Measurements from ENCODE around the gene B4GALNT3.

Gene B4GALNT3

GRCh38 chr12:508795-509194 is 49.1 kb downstream of the B4GALNT3 start:
- peaks cover 2% of the 10 kb centered on the region for H3K9me3 Mint-ChIP-seq
- no peak for ATAC-seq (ENCODE audit: low read depth)
- peaks cover 3% of the 10 kb centered on the region for H3K4me1 Mint-ChIP-seq
- no peak overlapping the region for H3K27ac Mint-ChIP-seq
- H3K27me3 Mint-ChIP-seq: peaks cover 21% of the 10 kb centered on the region
- no peak overlapping the region for H3K4me3 Mint-ChIP-seq
- no peaks in the 10 kb centered on the region for H3K36me3 Mint-ChIP-seq
- DNase-seq (ENCODE audit: low spot score in 2 of 2): no peak

DNA sequence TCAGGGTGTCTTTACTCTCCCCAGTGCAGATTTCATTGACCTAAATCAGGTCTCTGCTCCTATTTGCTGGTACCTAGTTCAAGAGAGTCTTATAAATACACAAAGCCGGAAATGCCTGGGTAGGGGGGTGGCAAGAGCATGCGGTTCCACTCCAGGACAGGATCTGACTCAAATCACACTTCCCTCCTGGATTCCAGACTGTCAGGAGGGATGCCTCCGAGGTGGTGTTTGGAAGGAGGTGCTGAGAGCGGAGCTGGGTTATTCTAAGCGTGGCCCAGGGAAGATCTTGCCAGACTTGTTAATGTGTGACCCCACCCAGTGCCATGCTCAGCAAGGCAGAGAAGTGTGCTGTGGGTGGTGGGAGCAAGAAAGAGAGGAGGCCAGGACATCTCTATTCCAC is 49.8 kb downstream of the B4GALNT3 start:
- no peak overlapping the region for H3K4me3 Mint-ChIP-seq
- H3K27ac Mint-ChIP-seq: no peak overlapping the region
- H3K9me3 Mint-ChIP-seq: peaks cover 2% of the 10 kb centered on the region
- H3K4me1 Mint-ChIP-seq: peaks cover 3% of the 10 kb centered on the region
- DNase-seq (ENCODE audit: low spot score in 2 of 2) (no peak), ATAC-seq (ENCODE audit: low read depth) (no peak)
- peaks cover 21% of the 10 kb centered on the region for H3K27me3 Mint-ChIP-seq
- no peaks in the 10 kb centered on the region for H3K36me3 Mint-ChIP-seq

DNA sequence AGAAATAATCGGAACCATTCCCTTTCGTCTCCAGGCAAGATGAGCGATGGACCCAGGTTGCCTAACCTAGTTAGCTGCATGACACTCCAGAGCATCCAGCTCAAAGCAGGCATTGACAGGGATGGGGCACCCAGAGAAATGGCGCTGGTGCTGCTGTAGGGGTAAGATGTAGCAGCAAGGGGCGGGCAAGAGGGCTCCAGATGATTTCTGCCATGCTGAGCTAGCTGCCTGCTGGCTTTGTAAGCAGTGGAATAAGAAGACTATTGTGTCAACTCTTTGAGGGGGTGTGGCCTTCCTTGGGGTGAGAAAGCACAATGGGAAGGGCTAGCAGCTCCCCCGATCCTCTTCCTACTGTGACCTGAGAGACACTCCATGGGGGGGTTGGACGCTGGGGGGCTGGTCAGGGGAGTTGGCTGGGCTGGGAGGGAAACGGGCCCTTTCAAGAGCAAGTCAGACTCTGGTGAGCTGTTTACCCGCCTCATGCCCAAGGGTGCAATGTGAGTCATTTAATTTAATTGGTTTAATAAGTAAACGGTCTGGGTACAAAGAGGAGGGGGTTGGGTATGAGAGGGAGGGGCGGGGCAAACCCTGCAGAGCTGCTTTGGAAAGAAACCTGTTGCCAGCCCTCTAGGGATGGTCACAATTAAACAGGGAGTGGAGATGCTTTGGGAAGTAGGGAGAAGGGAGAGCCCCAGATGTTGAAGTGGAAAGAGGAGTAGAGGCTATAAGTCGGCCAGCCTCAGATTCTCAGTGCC is 50.5 kb downstream of the B4GALNT3 start:
- no peak overlapping the region for H3K4me3 Mint-ChIP-seq
- peaks cover 2% of the 10 kb centered on the region for H3K9me3 Mint-ChIP-seq
- peaks cover 21% of the 10 kb centered on the region for H3K27me3 Mint-ChIP-seq
- H3K27ac Mint-ChIP-seq: no peak overlapping the region
- H3K36me3 Mint-ChIP-seq: no peaks in the 10 kb centered on the region
- ATAC-seq (ENCODE audit: low read depth): no peak
- H3K4me1 Mint-ChIP-seq: peaks cover 3% of the 10 kb centered on the region
- DNase-seq (ENCODE audit: low spot score in 2 of 2): no peak

- peaks cover 21% of the 10 kb centered on the region for H3K27me3 Mint-ChIP-seq
- H3K9me3 Mint-ChIP-seq: peaks cover 2% of the 10 kb centered on the region
- DNase-seq (ENCODE audit: low spot score in 2 of 2) (no peak), ATAC-seq (ENCODE audit: low read depth) (no peak)
- no peaks in the 10 kb centered on the region for H3K36me3 Mint-ChIP-seq
- H3K27ac Mint-ChIP-seq: no peak overlapping the region
- H3K4me1 Mint-ChIP-seq: peaks cover 3% of the 10 kb centered on the region
- H3K4me3 Mint-ChIP-seq: no peak overlapping the region
These were observed 53.2 kb downstream of the B4GALNT3 start for GRCh38 chr12:512933-513332.

DNA sequence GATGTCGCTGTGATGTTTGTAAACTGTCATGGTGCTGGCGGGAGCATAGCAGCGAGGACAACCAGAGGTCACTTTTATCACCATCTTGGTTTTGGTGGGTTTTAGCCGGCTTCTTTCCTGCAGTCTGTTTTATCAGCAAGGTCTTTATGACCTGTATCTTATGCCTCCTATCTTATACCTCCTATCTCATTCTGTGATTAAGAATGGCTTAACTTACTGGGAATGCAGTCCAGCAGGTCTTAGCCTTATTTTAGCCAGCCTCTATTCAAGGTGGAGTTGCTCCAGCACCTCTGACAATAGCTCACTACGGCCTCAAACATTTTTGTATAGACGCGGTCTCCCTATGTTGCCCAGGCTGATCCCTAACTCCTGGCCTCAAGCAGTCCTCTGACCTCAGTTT is 53.7 kb downstream of the B4GALNT3 start:
- DNase-seq (ENCODE audit: low spot score in 2 of 2) (no peak), ATAC-seq (ENCODE audit: low read depth) (no peak)
- Mint-ChIP-seq H3K27ac (no peak overlapping the region), H3K4me3 (no peak overlapping the region), H3K27me3 (peaks cover 22% of the 10 kb centered on the region), H3K36me3 (no peaks in the 10 kb centered on the region), H3K9me3 (peaks cover 2% of the 10 kb centered on the region), H3K4me1 (peaks cover 3% of the 10 kb centered on the region)

- Mint-ChIP-seq H3K9me3 (peaks cover 2% of the 10 kb centered on the region), H3K27me3 (peaks cover 15% of the 10 kb centered on the region), H3K4me1 (no peaks in the 10 kb centered on the region), H3K36me3 (no peaks in the 10 kb centered on the region), H3K4me3 (no peak overlapping the region), H3K27ac (no peak overlapping the region)
- DNase-seq (ENCODE audit: low spot score in 2 of 2) (no peak), ATAC-seq (ENCODE audit: low read depth) (no peak)
These were observed 57.8 kb downstream of the B4GALNT3 start for GRCh38 chr12:517538-517937.

DNA sequence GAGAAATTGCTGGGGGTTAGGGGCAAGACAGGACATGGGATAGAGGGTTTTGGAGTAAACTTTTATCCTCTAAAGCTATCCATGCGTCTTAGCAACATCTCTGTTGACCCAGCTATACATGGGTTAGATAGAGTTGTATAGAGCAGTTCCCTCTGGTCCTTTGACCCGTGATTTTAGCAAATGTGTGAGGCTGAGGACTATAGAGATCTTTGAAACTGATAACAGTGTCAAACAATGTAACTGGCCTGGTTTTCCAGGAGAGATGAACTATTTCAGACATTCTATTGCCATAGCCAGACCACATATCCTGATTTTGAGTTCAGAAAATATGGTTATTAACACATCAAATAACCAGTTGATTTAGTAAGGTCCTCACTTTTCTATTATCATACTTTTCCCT is 60.4 kb downstream of the B4GALNT3 start:
- DNase-seq (ENCODE audit: low spot score in 2 of 2): no peak
- no peaks in the 10 kb centered on the region for H3K4me1 Mint-ChIP-seq
- H3K27me3 Mint-ChIP-seq: peaks cover 9% of the 10 kb centered on the region
- H3K4me3 Mint-ChIP-seq: no peak overlapping the region
- no peaks in the 10 kb centered on the region for H3K9me3 Mint-ChIP-seq
- no peak for ATAC-seq (ENCODE audit: low read depth)
- no peaks in the 10 kb centered on the region for H3K36me3 Mint-ChIP-seq
- no peak overlapping the region for H3K27ac Mint-ChIP-seq

- DNase-seq (ENCODE audit: low spot score in 2 of 2): no peak
- Mint-ChIP-seq H3K9me3 (no peaks in the 10 kb centered on the region), H3K27ac (no peak overlapping the region), H3K27me3 (peaks cover 19% of the 10 kb centered on the region), H3K4me3 (no peak overlapping the region), H3K4me1 (no peaks in the 10 kb centered on the region), H3K36me3 (no peaks in the 10 kb centered on the region)
- no peak for ATAC-seq (ENCODE audit: low read depth)
These were observed 63.1 kb downstream of the B4GALNT3 start for GRCh38 chr12:522692-523378.

DNA sequence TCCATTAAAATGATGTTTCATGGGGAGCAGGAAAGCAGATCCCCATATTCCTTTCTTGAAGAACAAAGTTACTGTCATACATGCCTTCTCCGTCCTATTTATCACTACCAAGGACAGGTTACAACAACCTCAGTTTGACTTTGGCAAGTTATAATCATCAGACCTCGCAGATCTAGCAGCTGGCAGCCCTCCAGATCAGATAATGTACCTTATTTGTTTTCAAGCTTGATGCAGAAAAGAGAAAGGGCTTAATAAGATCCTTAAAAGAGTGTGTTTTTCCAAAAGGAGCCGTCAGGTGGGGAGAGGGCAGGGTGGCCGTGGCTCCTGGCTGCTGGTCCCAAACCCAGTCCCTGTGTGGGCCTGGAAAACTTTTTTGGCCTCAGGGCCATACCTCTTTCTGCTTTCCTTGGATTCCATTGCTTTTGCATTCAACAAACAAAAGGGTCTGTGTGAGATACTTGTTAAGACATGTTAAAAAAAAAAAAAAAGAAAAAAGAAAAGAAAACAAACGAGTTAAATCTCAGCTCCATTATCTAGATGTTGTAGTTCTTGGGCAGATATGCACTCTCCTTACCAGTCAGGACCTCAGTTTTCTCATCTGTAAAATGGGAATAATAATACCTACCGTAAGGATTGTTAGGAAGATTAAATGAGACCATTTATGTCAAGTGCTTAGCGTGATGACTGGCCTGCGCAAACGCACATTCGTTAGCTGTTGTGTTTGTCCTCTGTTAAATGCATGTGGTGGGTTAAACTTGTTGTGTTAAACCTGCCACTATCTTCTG is 64.6 kb downstream of the B4GALNT3 start:
- Mint-ChIP-seq H3K9me3 (peaks cover 2% of the 10 kb centered on the region), H3K27me3 (peaks cover 20% of the 10 kb centered on the region), H3K27ac (no peak overlapping the region), H3K4me3 (no peak overlapping the region), H3K4me1 (no peaks in the 10 kb centered on the region), H3K36me3 (no peaks in the 10 kb centered on the region)
- DNase-seq (ENCODE audit: low spot score in 2 of 2): no peak
- ATAC-seq (ENCODE audit: low read depth): no peak

- DNase-seq (ENCODE audit: low spot score in 2 of 2) (no peak), ATAC-seq (ENCODE audit: low read depth) (no peak)
- H3K9me3 Mint-ChIP-seq: peaks cover 2% of the 10 kb centered on the region
- no peak overlapping the region for H3K4me3 Mint-ChIP-seq
- no peak overlapping the region for H3K27ac Mint-ChIP-seq
- no peaks in the 10 kb centered on the region for H3K36me3 Mint-ChIP-seq
- peaks cover 19% of the 10 kb centered on the region for H3K27me3 Mint-ChIP-seq
- H3K4me1 Mint-ChIP-seq: no peaks in the 10 kb centered on the region
These were observed 66.3 kb downstream of the B4GALNT3 start for GRCh38 chr12:526089-526488.

- Mint-ChIP-seq H3K4me1 (no peaks in the 10 kb centered on the region), H3K27ac (no peak overlapping the region), H3K36me3 (peaks cover 4% of the 10 kb centered on the region), H3K27me3 (peaks cover 19% of the 10 kb centered on the region), H3K9me3 (peaks cover 5% of the 10 kb centered on the region), H3K4me3 (no peak overlapping the region)
- DNase-seq (ENCODE audit: low spot score in 2 of 2): no peak
- no peak for ATAC-seq (ENCODE audit: low read depth)
These were observed 67.5 kb downstream of the B4GALNT3 start for GRCh38 chr12:527241-527640.

- Mint-ChIP-seq H3K27ac (no peak overlapping the region), H3K4me1 (no peaks in the 10 kb centered on the region), H3K4me3 (no peak overlapping the region), H3K27me3 (peaks cover 19% of the 10 kb centered on the region), H3K9me3 (peaks cover 9% of the 10 kb centered on the region), H3K36me3 (peaks cover 6% of the 10 kb centered on the region)
- DNase-seq (ENCODE audit: low spot score in 2 of 2): no peak
- ATAC-seq (ENCODE audit: low read depth): no peak
These were observed 68.0 kb downstream of the B4GALNT3 start for GRCh38 chr12:527729-528128.

DNA sequence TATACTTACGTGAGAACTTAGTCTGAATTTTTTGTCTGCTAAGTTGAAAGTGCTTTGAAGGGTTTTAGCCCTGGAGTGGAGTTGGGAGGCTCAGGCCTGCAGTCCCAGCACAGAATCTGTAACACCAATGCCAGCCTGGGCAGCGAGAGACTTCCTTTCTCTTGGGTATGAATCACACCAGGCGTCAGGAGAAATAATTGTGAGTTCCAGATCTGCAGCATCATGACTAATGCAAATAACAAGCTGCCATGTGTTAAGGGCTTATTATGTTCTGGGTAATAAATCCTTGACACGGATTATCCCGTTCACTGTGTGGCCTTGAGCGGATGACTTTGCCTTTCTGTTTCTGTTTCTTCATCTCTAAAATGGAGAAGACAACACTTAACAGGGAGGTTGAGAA is 70.6 kb downstream of the B4GALNT3 start:
- H3K36me3 Mint-ChIP-seq: peaks cover 6% of the 10 kb centered on the region
- peaks cover 19% of the 10 kb centered on the region for H3K27me3 Mint-ChIP-seq
- ATAC-seq (ENCODE audit: low read depth): no peak
- H3K27ac Mint-ChIP-seq: no peak overlapping the region
- H3K9me3 Mint-ChIP-seq: peaks cover 9% of the 10 kb centered on the region
- DNase-seq (ENCODE audit: low spot score in 2 of 2): no peak
- no peak overlapping the region for H3K4me3 Mint-ChIP-seq
- no peaks in the 10 kb centered on the region for H3K4me1 Mint-ChIP-seq

GRCh38 chr12:530821-531220 is 71.1 kb downstream of the B4GALNT3 start:
- ATAC-seq (ENCODE audit: low read depth): no peak
- Mint-ChIP-seq H3K4me1 (no peaks in the 10 kb centered on the region), H3K27ac (no peak overlapping the region), H3K4me3 (no peak overlapping the region), H3K27me3 (peaks cover 17% of the 10 kb centered on the region), H3K36me3 (peaks cover 6% of the 10 kb centered on the region), H3K9me3 (peaks cover 9% of the 10 kb centered on the region)
- DNase-seq (ENCODE audit: low spot score in 2 of 2): no peak

Data from memory B cell (primary cell).